H9 (cell line): Measurements from ENCODE around the gene DNAJC5. TPM values are rescaled to one million over a fixed set of nuclear protein-coding genes. Genes with fewer than 3 reads are reported as not detected.
A peak's percentile ranks its signal among the peaks of the same experiment; 100 is the strongest.

Experiments
- DNase-seq: peaks from one replicate; pipeline ENCODE4 v3.0.0-alpha.2; 2017
- H2AFZ ChIP-seq: one replicate; pipeline ENCODE4 v1.6.1; 2013; ENCODE audit warnings: mild to moderate bottlenecking, low read length, control low read depth, moderate library complexity
- H2AK5ac ChIP-seq: 2 replicates; pipeline ENCODE4 v1.6.1; 2013; ENCODE audit warnings: low read length, control low read depth, mixed read lengths; ENCODE audit not compliant: insufficient read length
- H2BK120ac ChIP-seq: one replicate; pipeline ENCODE4 v1.6.1; 2013; ENCODE audit warnings: low read depth, mild to moderate bottlenecking, low read length, control low read depth, inconsistent platforms; ENCODE audit not compliant: poor library complexity, severe bottlenecking
- H2BK12ac ChIP-seq: 2 replicates; pipeline ENCODE4 v1.6.1; 2013; ENCODE audit warnings: low read length, control low read depth, mixed read lengths, low read depth; ENCODE audit not compliant: insufficient read length
- H2BK15ac ChIP-seq: 2 replicates; pipeline ENCODE4 v1.6.1; 2013; ENCODE audit warnings: low read depth, low read length, control low read depth
- H2BK20ac ChIP-seq: one replicate; pipeline ENCODE4 v1.6.1; 2013; ENCODE audit warnings: low read depth, mild to moderate bottlenecking, low read length, control low read depth, inconsistent platforms; ENCODE audit not compliant: poor library complexity, severe bottlenecking
- H2BK5ac ChIP-seq: 2 replicates; pipeline ENCODE4 v1.6.1; 2013; ENCODE audit warnings: low read length, control low read depth, mixed read lengths; ENCODE audit not compliant: insufficient read length
- H3K14ac ChIP-seq: 2 replicates; pipeline ENCODE4 v1.6.1; 2013; ENCODE audit warnings: low read length, control low read depth; ENCODE audit not compliant: insufficient read depth
- H3K18ac ChIP-seq: 2 replicates; pipeline ENCODE4 v1.6.1; 2013; ENCODE audit warnings: low read depth, mild to moderate bottlenecking, mixed read lengths, low read length, control low read depth; ENCODE audit not compliant: insufficient read length
- H3K23ac ChIP-seq: 2 replicates; pipeline ENCODE4 v1.6.1; 2013; ENCODE audit warnings: low read length, control low read depth, mixed read lengths, low read depth; ENCODE audit not compliant: insufficient read length
- H3K23me2 ChIP-seq: 2 replicates; pipeline ENCODE4 v1.6.1; 2013; ENCODE audit warnings: low read depth, mild to moderate bottlenecking, mixed read lengths, low read length, control low read depth; ENCODE audit not compliant: insufficient read length, poor library complexity, severe bottlenecking
- H3K27ac ChIP-seq: 2 replicates; pipeline ENCODE4 v1.5.1; 2013; ENCODE audit warnings: low read length, control low read depth, mixed read lengths, low read depth; ENCODE audit not compliant: insufficient read length
- H3K27me3 ChIP-seq: 2 replicates; pipeline ENCODE4 v1.6.1; 2013; ENCODE audit warnings: low read length, control low read depth, inconsistent platforms; ENCODE audit not compliant: insufficient read depth
- H3K4ac ChIP-seq: 2 replicates; pipeline ENCODE4 v1.6.1; 2013; ENCODE audit warnings: low read depth, mild to moderate bottlenecking, control low read depth, inconsistent platforms, low read length, moderate library complexity
- H3K4me1 ChIP-seq: 2 replicates; pipeline ENCODE4 v1.6.1; 2013; ENCODE audit warnings: low read length, control low read depth, inconsistent platforms; ENCODE audit not compliant: insufficient read depth
- H3K4me2 ChIP-seq: 2 replicates; pipeline ENCODE4 v1.6.1; 2013; ENCODE audit warnings: low read length, control low read depth, mixed read lengths; ENCODE audit not compliant: insufficient read length, insufficient read depth
- H3K56ac ChIP-seq: 2 replicates; pipeline ENCODE4 v1.6.1; 2013; ENCODE audit warnings: low read depth, mild to moderate bottlenecking, mixed read lengths, low read length, control low read depth; ENCODE audit not compliant: insufficient read length
- H3K79me1 ChIP-seq: 2 replicates; pipeline ENCODE4 v1.6.1; 2013; ENCODE audit warnings: low read depth, mild to moderate bottlenecking, moderate library complexity, low read length, control low read depth, inconsistent platforms; ENCODE audit not compliant: insufficient read depth, poor library complexity, severe bottlenecking
- H3K79me2 ChIP-seq: 2 replicates; pipeline ENCODE4 v1.6.1; 2013; ENCODE audit warnings: low read length, control low read depth, inconsistent platforms; ENCODE audit not compliant: insufficient read depth
- H3K9ac ChIP-seq: 2 replicates; pipeline ENCODE4 v1.6.1; 2013; ENCODE audit warnings: low read length, control low read depth, mixed read lengths; ENCODE audit not compliant: insufficient read length; ENCODE audit errors: extremely low read depth
- H3K9me3 ChIP-seq: one replicate; pipeline ENCODE4 v1.6.1; 2013; ENCODE audit warnings: low read depth, low read length, inconsistent platforms; ENCODE audit not compliant: control insufficient read depth
- H3T11ph ChIP-seq: one replicate; pipeline ENCODE4 v1.6.1; 2013; ENCODE audit warnings: mild to moderate bottlenecking, low read length, control low read depth, inconsistent platforms
- H4K20me1 ChIP-seq: one replicate; pipeline ENCODE4 v1.6.1; 2013; ENCODE audit not compliant: control insufficient read depth, insufficient read length, insufficient read depth
- H4K5ac ChIP-seq: 2 replicates; pipeline ENCODE4 v1.6.1; 2013; ENCODE audit warnings: low read depth, mild to moderate bottlenecking, mixed read lengths, low read length, control low read depth; ENCODE audit not compliant: insufficient read length
- H4K8ac ChIP-seq: replicated peaks from 2 replicates; pipeline ENCODE4 v1.6.1; 2013; ENCODE audit warnings: low read length, control low read depth, mixed read lengths, low read depth; ENCODE audit not compliant: insufficient read length
- H4K91ac ChIP-seq: 2 replicates; pipeline ENCODE4 v1.6.1; 2013; ENCODE audit warnings: low read depth, mild to moderate bottlenecking, moderate library complexity, mixed read lengths, low read length, control low read depth; ENCODE audit not compliant: insufficient read length
- H3K27ac Mint-ChIP-seq, 3 experiments: 2 replicates in 2 of 3; 3 replicates in 1 of 3; pipeline ENCODE4 v1.8.0; 2020 to 2021; ENCODE audit warnings: mixed read lengths in 3 of 3, mild to moderate bottlenecking in 1 of 3, moderate library complexity in 1 of 3
- H3K27me3 Mint-ChIP-seq: 2 replicates; pipeline ENCODE4 v1.8.0; 2021; ENCODE audit warnings: low read depth, mild to moderate bottlenecking, moderate library complexity, mixed read lengths
- H3K36me3 Mint-ChIP-seq, 3 experiments: 2 replicates in 2 of 3; 3 replicates in 1 of 3; pipeline ENCODE4 v1.8.0; 2020 to 2021; ENCODE audit warnings: low read depth in 3 of 3, mixed read lengths in 3 of 3; ENCODE audit not compliant: insufficient read depth in 1 of 3
- H3K4me1 Mint-ChIP-seq, 2 experiments: 2 replicates each; pipeline ENCODE4 v1.8.0; 2020; ENCODE audit warnings: mixed read lengths in 2 of 2
- H3K4me3 Mint-ChIP-seq, 2 experiments: 2 replicates in 1 of 2; 3 replicates in 1 of 2; pipeline ENCODE4 v1.8.0; 2020 to 2021; ENCODE audit warnings: mild to moderate bottlenecking in 2 of 2, mixed read lengths in 2 of 2, moderate library complexity in 1 of 2
- H3K9me3 Mint-ChIP-seq, 2 experiments: 2 replicates in 1 of 2; 3 replicates in 1 of 2; pipeline ENCODE4 v1.8.0; 2020; ENCODE audit warnings: mild to moderate bottlenecking in 2 of 2, mixed read lengths in 2 of 2, moderate library complexity in 1 of 2
- WGBS: extraction: QIAGEN DNeasy Blood & Tissue Kit; methylation state at CpG from one replicate; pipeline ENCODE4 v1.1.7; 2013; ENCODE audit warnings: missing lambda C conversion rate, low lambda C conversion rate, mixed read lengths; ENCODE audit not compliant: insufficient read length; ENCODE audit errors: extremely low coverage; 5-methylcytosine and 5-hydroxymethylcytosine counted together
- total RNA-seq: library from RNA; stranded (reverse); gene quantifications from 2 replicates; pipeline ENCODE4 v1.2.1, GENCODE V29; 2021
- TF ChIP-seq, protein P1 (sequence below): fragments of 200-600 bp; sonication (generic); conservative IDR thresholded peaks from 3 replicates; pipeline ENCODE4 v1.8.0; 2021; ENCODE audit warnings: antibody characterized with exemption, mild to moderate bottlenecking

Gene DNAJC5
- total RNA-seq, 1 experiment from 2014 or later, result 43.0 TPM

DNA sequence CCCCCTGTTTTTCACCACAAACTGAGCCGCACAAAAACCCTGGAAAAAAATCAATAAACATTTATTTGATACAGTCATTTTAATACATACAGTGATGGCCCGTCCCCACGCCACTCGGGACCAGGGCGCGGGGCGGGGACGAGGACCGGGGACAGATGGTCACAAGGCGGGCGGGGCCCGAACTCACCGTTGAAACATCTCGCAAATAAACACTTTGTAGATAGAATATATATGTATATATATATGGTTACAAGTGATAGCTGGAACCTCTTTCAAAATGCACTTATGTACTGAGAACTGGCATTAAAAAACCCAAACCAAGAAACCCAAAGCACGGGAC lies 61.7 kb downstream of the DNAJC5 start:
- Histone ChIP-seq H4K8ac (no peak overlapping the region), H4K20me1 (no peaks in the 10 kb centered on the region), H3K27ac (no peak overlapping the region), H3K18ac (no peak overlapping the region), H2BK12ac (no peak overlapping the region), H2BK15ac (no peak overlapping the region), H3K23ac (no peak overlapping the region), H3K4me2 (peak overlapping the region; percentile 59), H3T11ph (no peak overlapping the region), H3K14ac (no peak overlapping the region), H3K4ac (no peak overlapping the region), H3K79me1 (peaks cover 2% of the 10 kb centered on the region), H2AK5ac (no peak overlapping the region), H3K9ac (peak overlapping the region; percentile 56), H4K5ac (no peak overlapping the region), H3K27me3 (no peaks in the 10 kb centered on the region), H4K91ac (no peak overlapping the region), H3K23me2 (peaks cover 14% of the 10 kb centered on the region), H3K9me3 (no peaks in the 10 kb centered on the region), H3K56ac (no peak overlapping the region), H2BK120ac (no peak overlapping the region), H3K79me2 (peaks cover 15% of the 10 kb centered on the region; the same call in 1 of the 2 replicates), H3K4me1 (no peaks in the 10 kb centered on the region; the same call in 1 of the 2 replicates), H2BK5ac (no peak overlapping the region), H2AFZ (no peak overlapping the region), H2BK20ac (no peak overlapping the region)
- Mint-ChIP-seq H3K27ac (peak overlapping the region in 1 of 3 experiments; percentile 78; a peak in 2 of 7 replicates), H3K4me3 (peak overlapping the region; percentile 70 to 86), H3K36me3 (peaks cover 0 to 31% (median 20%) of the 10 kb centered on the region in 3 experiments; a peak in 5 of 7 replicates), H3K9me3 (no peaks in the 10 kb centered on the region), H3K27me3 (no peaks in the 10 kb centered on the region), H3K4me1 (peaks cover 33 to 35% of the 10 kb centered on the region in 2 experiments)
- DNase-seq, result no peak
- WGBS, result no CpG with 5 or more reads among the region's 15 CpGs
- TF ChIP-seq, protein P1, sequence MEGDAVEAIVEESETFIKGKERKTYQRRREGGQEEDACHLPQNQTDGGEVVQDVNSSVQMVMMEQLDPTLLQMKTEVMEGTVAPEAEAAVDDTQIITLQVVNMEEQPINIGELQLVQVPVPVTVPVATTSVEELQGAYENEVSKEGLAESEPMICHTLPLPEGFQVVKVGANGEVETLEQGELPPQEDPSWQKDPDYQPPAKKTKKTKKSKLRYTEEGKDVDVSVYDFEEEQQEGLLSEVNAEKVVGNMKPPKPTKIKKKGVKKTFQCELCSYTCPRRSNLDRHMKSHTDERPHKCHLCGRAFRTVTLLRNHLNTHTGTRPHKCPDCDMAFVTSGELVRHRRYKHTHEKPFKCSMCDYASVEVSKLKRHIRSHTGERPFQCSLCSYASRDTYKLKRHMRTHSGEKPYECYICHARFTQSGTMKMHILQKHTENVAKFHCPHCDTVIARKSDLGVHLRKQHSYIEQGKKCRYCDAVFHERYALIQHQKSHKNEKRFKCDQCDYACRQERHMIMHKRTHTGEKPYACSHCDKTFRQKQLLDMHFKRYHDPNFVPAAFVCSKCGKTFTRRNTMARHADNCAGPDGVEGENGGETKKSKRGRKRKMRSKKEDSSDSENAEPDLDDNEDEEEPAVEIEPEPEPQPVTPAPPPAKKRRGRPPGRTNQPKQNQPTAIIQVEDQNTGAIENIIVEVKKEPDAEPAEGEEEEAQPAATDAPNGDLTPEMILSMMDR, result no peak
